Gastrocnemius medialis (tissue), 4 donors: Measurements from ENCODE around the gene GARNL3. TPM values are rescaled to one million over a fixed set of nuclear protein-coding genes. Genes with fewer than 3 reads are reported as not detected.

ENCODE experiments used
- ATAC-seq, 2 donors: fragments of 150-250 bp; one replicate each; pipeline ENCODE4 v1.9.1; 2016
- DNase-seq, 2 donors: peaks; one replicate each; pipeline ENCODE4 v3.0.0-alpha.2; 2019
- H3K27ac ChIP-seq, 4 donors: fragments of 200-600 bp; sonication (generic); 1 replicate in 1 of 4; 2 replicates in 3 of 4; pipeline ENCODE4 v1.5.1; 2016 to 2018; ENCODE audit warnings: mild to moderate bottlenecking in 2 of 4, moderate library complexity in 1 of 4
- H3K27me3 ChIP-seq, 3 donors: fragments of 200-600 bp; sonication (generic) in 2 of 3; 1 replicate in 1 of 3; 2 replicates in 2 of 3; pipeline versions ENCODE4 v1.5.1 to v1.6.0; 2016 to 2019; ENCODE audit warnings: mild to moderate bottlenecking in 1 of 3, moderate library complexity in 1 of 3
- H3K36me3 ChIP-seq, 2 donors: fragments of 200-600 bp; sonication (generic) in 1 of 2; one replicate each; pipeline ENCODE4 v1.5.1; 2017 to 2018
- H3K4me1 ChIP-seq, 2 donors: fragments of 200-600 bp; sonication (generic) in 1 of 2; one replicate each; pipeline ENCODE4 v1.5.1; 2016 to 2017; ENCODE audit warnings: mild to moderate bottlenecking in 2 of 2
- H3K4me3 ChIP-seq, 4 donors: fragments of 200-600 bp; sonication (generic) in 3 of 4; 1 replicate in 1 of 4; 2 replicates in 3 of 4; pipeline ENCODE4 v1.5.1; 2016 to 2019; ENCODE audit warnings: mild to moderate bottlenecking in 2 of 4
- H3K9me3 ChIP-seq, 3 donors: fragments of 200-600 bp; sonication (generic) in 2 of 3; 1 replicate in 1 of 3; 2 replicates in 2 of 3; pipeline ENCODE4 v1.5.1; 2016 to 2019
- POLR2A ChIP-seq, 2 donors: fragments of 450-650 bp; IDR thresholded peaks; one replicate each; pipeline ENCODE4 v1.6.1; 2017; ENCODE audit warnings: antibody characterized with exemption in 2 of 2, mild to moderate bottlenecking in 2 of 2, moderate library complexity in 2 of 2
- in situ Hi-C, 4 donors: fragments of 200-750 bp; cut with MboI; loops; one replicate each; pipeline versions ENCODE4 v1.15.0 to v1.8.0; 2017; ENCODE audit warnings: low sequenced_read_pairs in 4 of 4
- intact Hi-C: fragments of 100-400 bp; cut with DNase I; formaldehyde crosslinking; loops from one replicate; pipeline ENCODE4 v1.15.1; 2023; ENCODE audit warnings: low total_unique reads
- total RNA-seq, 4 donors: library from RNA; depleted of rRNA; stranded (reverse); fragments of >200 nt; gene quantifications; one replicate each; pipeline versions ENCODE4 v1.1.0 to v1.2.3, GENCODE V29; 2016
- TF ChIP-seq, protein P1 (sequence below), 5 experiments: fragments of 450-650 bp in 3 of 5; fragments of 200-600 bp in 2 of 5; sonication (generic) in 2 of 5; IDR thresholded peaks in 4 of 5; conservative IDR thresholded peaks in 1 of 5; 1 replicate in 4 of 5; 2 replicates in 1 of 5; pipeline ENCODE4 v1.5.1; 2016 to 2019; ENCODE audit warnings: antibody characterized with exemption in 5 of 5, mild to moderate bottlenecking in 3 of 5, moderate library complexity in 3 of 5

Gene GARNL3
- total RNA-seq, 4 donors from 2014 or later = 2.5 to 5.7 (median 3.0) TPM

GRCh38 chr9:127360829-127361228 lies 96.3 kb downstream of the GARNL3 start:
- Histone ChIP-seq H3K36me3 (no peaks in the 10 kb centered on the region), H3K9me3 (no peaks in the 10 kb centered on the region), H3K27ac (peak overlapping the region in 2 of 4 donors; percentile 2 to 37), H3K4me3 (no peak overlapping the region), H3K4me1 (peaks cover 0 to 4% of the 10 kb centered on the region in 2 donors), H3K27me3 (no peaks in the 10 kb centered on the region)
- in situ Hi-C loops = no loop called here
- no peak for TF ChIP-seq POLR2A (IDR thresholded peaks at IDR 0.05)
- TF ChIP-seq, protein P1, sequence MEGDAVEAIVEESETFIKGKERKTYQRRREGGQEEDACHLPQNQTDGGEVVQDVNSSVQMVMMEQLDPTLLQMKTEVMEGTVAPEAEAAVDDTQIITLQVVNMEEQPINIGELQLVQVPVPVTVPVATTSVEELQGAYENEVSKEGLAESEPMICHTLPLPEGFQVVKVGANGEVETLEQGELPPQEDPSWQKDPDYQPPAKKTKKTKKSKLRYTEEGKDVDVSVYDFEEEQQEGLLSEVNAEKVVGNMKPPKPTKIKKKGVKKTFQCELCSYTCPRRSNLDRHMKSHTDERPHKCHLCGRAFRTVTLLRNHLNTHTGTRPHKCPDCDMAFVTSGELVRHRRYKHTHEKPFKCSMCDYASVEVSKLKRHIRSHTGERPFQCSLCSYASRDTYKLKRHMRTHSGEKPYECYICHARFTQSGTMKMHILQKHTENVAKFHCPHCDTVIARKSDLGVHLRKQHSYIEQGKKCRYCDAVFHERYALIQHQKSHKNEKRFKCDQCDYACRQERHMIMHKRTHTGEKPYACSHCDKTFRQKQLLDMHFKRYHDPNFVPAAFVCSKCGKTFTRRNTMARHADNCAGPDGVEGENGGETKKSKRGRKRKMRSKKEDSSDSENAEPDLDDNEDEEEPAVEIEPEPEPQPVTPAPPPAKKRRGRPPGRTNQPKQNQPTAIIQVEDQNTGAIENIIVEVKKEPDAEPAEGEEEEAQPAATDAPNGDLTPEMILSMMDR (IDR thresholded peaks at IDR 0.05 in 4 of 5, conservative IDR thresholded peaks at IDR 0.05 in 1 of 5) = peak in 1 of 5 experiments; percentile 14
- DNase-seq (no peak), ATAC-seq (no peak)
- intact Hi-C loops = no loop called here

GRCh38 chr9:127361561-127361960 lies 97.0 kb downstream of the GARNL3 start:
- H3K27me3 ChIP-seq = no peaks in the 10 kb centered on the region
- TF ChIP-seq POLR2A (IDR thresholded peaks at IDR 0.05) = no peak
- TF ChIP-seq, protein P1 (IDR thresholded peaks at IDR 0.05 in 4 of 5, conservative IDR thresholded peaks at IDR 0.05 in 1 of 5) = no peak
- H3K9me3 ChIP-seq = no peaks in the 10 kb centered on the region
- H3K4me3 ChIP-seq = no peak overlapping the region
- in situ Hi-C loops = no loop called here
- H3K4me1 ChIP-seq = peaks cover 0 to 4% of the 10 kb centered on the region in 2 donors
- intact Hi-C loops = no loop called here
- ATAC-seq = no peak
- no peaks in the 10 kb centered on the region for H3K36me3 ChIP-seq
- H3K27ac ChIP-seq = no peak overlapping the region
- DNase-seq = no peak

- Histone ChIP-seq H3K36me3 (no peaks in the 10 kb centered on the region), H3K4me1 (peaks cover 0 to 4% of the 10 kb centered on the region in 2 donors), H3K27me3 (no peaks in the 10 kb centered on the region), H3K27ac (no peak overlapping the region), H3K4me3 (no peak overlapping the region), H3K9me3 (no peaks in the 10 kb centered on the region)
- no peak for DNase-seq
- intact Hi-C loops (no loop called here), in situ Hi-C loops (no loop called here)
- ATAC-seq = no peak
- no peak for TF ChIP-seq POLR2A (IDR thresholded peaks at IDR 0.05)
- TF ChIP-seq, protein P1 (IDR thresholded peaks at IDR 0.05 in 4 of 5, conservative IDR thresholded peaks at IDR 0.05 in 1 of 5) = no peak
These were observed 98.3 kb downstream of the GARNL3 start for GRCh38 chr9:127362829-127363228.

- H3K9me3 ChIP-seq = no peaks in the 10 kb centered on the region
- intact Hi-C loops (no loop called here), in situ Hi-C loops (no loop called here)
- no peaks in the 10 kb centered on the region for H3K4me1 ChIP-seq
- no peak overlapping the region for H3K4me3 ChIP-seq
- no peak overlapping the region for H3K27ac ChIP-seq
- DNase-seq (no peak), ATAC-seq (no peak)
- H3K36me3 ChIP-seq = no peaks in the 10 kb centered on the region
- no peak for TF ChIP-seq POLR2A (IDR thresholded peaks at IDR 0.05)
- TF ChIP-seq, protein P1 (IDR thresholded peaks at IDR 0.05 in 4 of 5, conservative IDR thresholded peaks at IDR 0.05 in 1 of 5) = no peak
- H3K27me3 ChIP-seq = no peaks in the 10 kb centered on the region
These were observed 100.9 kb downstream of the GARNL3 start for GRCh38 chr9:127365461-127365860.

GRCh38 chr9:127366594-127366993 lies 102.0 kb downstream of the GARNL3 start:
- ATAC-seq (no peak), DNase-seq (no peak)
- H3K4me3 ChIP-seq = no peak overlapping the region
- H3K27me3 ChIP-seq = no peaks in the 10 kb centered on the region
- H3K9me3 ChIP-seq = no peaks in the 10 kb centered on the region
- no peaks in the 10 kb centered on the region for H3K4me1 ChIP-seq
- TF ChIP-seq, protein P1 (IDR thresholded peaks at IDR 0.05 in 4 of 5, conservative IDR thresholded peaks at IDR 0.05 in 1 of 5) = no peak
- TF ChIP-seq POLR2A (IDR thresholded peaks at IDR 0.05) = no peak
- in situ Hi-C loops (no loop called here), intact Hi-C loops (no loop called here)
- no peaks in the 10 kb centered on the region for H3K36me3 ChIP-seq
- no peak overlapping the region for H3K27ac ChIP-seq
